ENCODE measurements around the gene FGFR2. TPM values are rescaled to one million over a fixed set of nuclear protein-coding genes. Genes with fewer than 3 reads are reported as not detected.

FGFR2 gene
- total and polyA plus RNA-seq, 9 of the 15 experiments (the other 6 are each of a cell fraction or from before 2014, with no cell fraction given): 0.20 TPM; not detected in 8

DNA sequence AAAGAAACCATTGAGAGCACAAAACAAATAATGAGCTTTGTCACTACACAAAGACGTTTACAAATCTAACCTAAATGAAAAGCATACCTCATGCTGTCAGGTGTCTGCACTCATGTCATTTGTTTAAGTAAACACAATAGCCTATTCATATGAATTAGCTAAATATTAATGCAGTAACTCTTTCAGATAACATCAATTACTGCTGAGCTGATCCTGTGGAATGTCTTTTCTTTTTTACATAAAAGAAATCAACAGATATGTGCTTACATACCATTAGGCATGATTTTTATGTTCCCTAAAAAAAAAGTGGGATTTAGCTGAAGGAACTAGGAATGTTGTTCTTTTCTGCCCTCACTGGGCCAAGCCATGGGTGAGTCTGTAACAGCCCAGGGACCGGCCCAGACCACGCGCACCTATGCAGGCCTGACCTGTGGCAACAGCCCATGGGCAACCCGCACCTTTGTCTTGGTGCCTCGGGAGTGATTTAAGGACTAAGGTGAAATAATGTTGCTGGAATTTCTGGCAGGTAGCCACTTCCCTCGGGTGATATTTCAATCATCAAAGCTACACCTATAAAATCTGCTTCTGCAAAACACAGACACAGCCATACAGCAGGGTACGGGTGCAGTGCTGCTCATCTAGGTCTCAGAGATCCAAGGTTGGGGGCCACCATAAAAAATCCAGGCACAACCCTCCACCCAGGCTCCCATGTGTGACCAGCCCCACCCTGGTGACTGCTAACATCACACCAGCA lies 44.6 kb downstream of the FGFR2 start:
- H4K20me1 ChIP-seq (replicated peaks; ENCODE audit: control insufficient read depth, insufficient read depth, low read length): no peaks in the 10 kb centered on the region
- CTCF ChIA-PET (ENCODE audit: low intra/inter-chr PET ratio): no interaction called here
- no peak overlapping the region for H3K9ac ChIP-seq (ENCODE audit: insufficient read depth in 1 of 2, low read depth in 2 of 2, low read length in 2 of 2)
- intact Hi-C loops (cut with micrococcal nuclease): no loop called here
- POLR2A ChIA-PET: no interaction called here
- no peak overlapping the region for H3K4me3 ChIP-seq
- in situ Hi-C loops (cut with MboI): no loop called here
- DNase-seq (ENCODE audit: extremely low read depth in 1 of 4, low spot score in 3 of 4): no peak
- H3K27ac ChIP-seq (ENCODE audit: extremely low read depth, low read depth, low read length): no peak overlapping the region
- H3K9me1 ChIP-seq (ENCODE audit: control insufficient read depth, insufficient read depth, low read length): no peaks in the 10 kb centered on the region
- no peak overlapping the region for H3K4me2 ChIP-seq (ENCODE audit: insufficient read depth, low read length)
- no peaks in the 10 kb centered on the region for H3K36me3 ChIP-seq (ENCODE audit: control insufficient read depth, insufficient read depth, low read length)
- H3K79me2 ChIP-seq (ENCODE audit: control insufficient read depth, insufficient read depth, low read length): no peaks in the 10 kb centered on the region
- H3K9me3 ChIP-seq (replicated peaks; ENCODE audit: control insufficient read depth, insufficient read depth, low read depth, low read length): no peaks in the 10 kb centered on the region
- no peak for ATAC-seq
- WGBS (ENCODE audit: insufficient coverage, low coverage, missing lambda C conversion rate): 0% methylated on average over 7 of the region's 8 CpGs
- TF ChIP-seq RBFOX2 (IDR thresholded peaks at IDR 0.05; ENCODE audit: low read depth, low read length): no peak
- no peak for TF ChIP-seq ZNF232 (CRISPR knock-in tag; IDR thresholded peaks at IDR 0.05)
- TF ChIP-seq, protein P1, sequence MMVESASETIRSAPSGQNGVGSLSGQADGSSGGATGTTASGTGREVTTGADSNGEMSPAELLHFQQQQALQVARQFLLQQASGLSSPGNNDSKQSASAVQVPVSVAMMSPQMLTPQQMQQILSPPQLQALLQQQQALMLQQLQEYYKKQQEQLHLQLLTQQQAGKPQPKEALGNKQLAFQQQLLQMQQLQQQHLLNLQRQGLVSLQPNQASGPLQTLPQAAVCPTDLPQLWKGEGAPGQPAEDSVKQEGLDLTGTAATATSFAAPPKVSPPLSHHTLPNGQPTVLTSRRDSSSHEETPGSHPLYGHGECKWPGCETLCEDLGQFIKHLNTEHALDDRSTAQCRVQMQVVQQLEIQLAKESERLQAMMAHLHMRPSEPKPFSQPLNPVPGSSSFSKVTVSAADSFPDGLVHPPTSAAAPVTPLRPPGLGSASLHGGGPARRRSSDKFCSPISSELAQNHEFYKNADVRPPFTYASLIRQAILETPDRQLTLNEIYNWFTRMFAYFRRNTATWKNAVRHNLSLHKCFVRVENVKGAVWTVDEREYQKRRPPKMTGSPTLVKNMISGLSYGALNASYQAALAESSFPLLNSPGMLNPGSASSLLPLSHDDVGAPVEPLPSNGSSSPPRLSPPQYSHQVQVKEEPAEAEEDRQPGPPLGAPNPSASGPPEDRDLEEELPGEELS (CRISPR knock-in tag; IDR thresholded peaks at IDR 0.05; ENCODE audit: borderline replicate concordance): no peak
- TF ChIP-seq BHLHE40 (IDR thresholded peaks at IDR 0.05; ENCODE audit: low read length): no peak
- no peak for TF ChIP-seq GABPA (tag; conservative IDR thresholded peaks at IDR 0.05; ENCODE audit: low read depth)
- TF ChIP-seq ZNF79 (CRISPR knock-in tag; IDR thresholded peaks at IDR 0.05; ENCODE audit: low read depth): no peak
- TF ChIP-seq SAFB (IDR thresholded peaks at IDR 0.05; ENCODE audit: borderline replicate concordance, low read depth, low read length): no peak
- no peak for TF ChIP-seq ZFX (CRISPR knock-in tag; IDR thresholded peaks at IDR 0.05)
- TF ChIP-seq JUND (IDR thresholded peaks at IDR 0.05; ENCODE audit: borderline replicate concordance, low read depth, low read length): no peak
- TF ChIP-seq JUND (tag; IDR thresholded peaks at IDR 0.05; ENCODE audit: borderline replicate concordance, low read depth, low read length): no peak
- TF ChIP-seq TARDBP (IDR thresholded peaks at IDR 0.05): no peak
- no peaks in the 10 kb centered on the region for H3K4me1 ChIP-seq (replicated peaks in 1 of 2; ENCODE audit: control insufficient read depth in 2 of 2, insufficient read depth in 2 of 2, low read length in 2 of 2)
- H3K27me3 ChIP-seq (ENCODE audit: control insufficient read depth in 2 of 2, insufficient read depth in 2 of 2, low read length in 2 of 2): no peaks in the 10 kb centered on the region; a peak in 1 of 5 replicates
- H2AFZ ChIP-seq (ENCODE audit: low read depth, low read length): no peak overlapping the region
- no TSS peak for BruUV-seq (replicated peaks)
- no peak for FAIRE-seq
